WI38 (cell line): ENCODE data around the gene TMEM184A.

ENCODE experiments used
- H3K4me3 ChIP-seq: 2 replicates; pipeline ENCODE4 v1.5.1; 2011; ENCODE audit warnings: low read depth, mild to moderate bottlenecking, control low read depth, low read length
- CTCF ChIP-seq: IDR thresholded peaks from 2 replicates; pipeline ENCODE4 v1.5.1; 2012; ENCODE audit warnings: low read depth, mild to moderate bottlenecking, control low read depth, low read length

The TMEM184A gene

GRCh38 chr7:1598961-1599639 is 43.1 kb upstream of the TMEM184A start:
- no peak overlapping the region for H3K4me3 ChIP-seq
- no peak for TF ChIP-seq CTCF

GRCh38 chr7:1598286-1598685 is 42.3 kb upstream of the TMEM184A start:
- no peak for TF ChIP-seq CTCF
- no peak overlapping the region for H3K4me3 ChIP-seq

DNA sequence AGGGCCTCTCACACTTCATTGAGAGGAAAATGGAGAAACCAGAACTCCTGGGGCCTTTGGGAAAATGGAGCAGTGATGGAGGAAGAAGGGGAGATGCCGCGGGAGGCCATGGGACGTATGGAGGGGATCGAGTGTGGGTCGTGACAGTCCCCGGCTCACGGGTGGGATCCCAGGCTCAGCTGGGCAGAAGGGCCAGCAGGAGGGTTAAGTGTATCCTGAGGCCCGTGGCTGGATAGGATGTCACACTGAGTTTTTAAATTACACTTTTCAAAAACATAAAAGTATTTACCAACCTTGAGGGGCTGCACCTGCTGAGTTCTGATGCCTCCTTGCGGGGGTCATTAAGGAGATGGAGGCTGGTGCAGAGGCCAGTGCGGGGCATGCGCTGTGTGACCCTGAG is 41.8 kb upstream of the TMEM184A start:
- no peak for TF ChIP-seq CTCF
- H3K4me3 ChIP-seq, result no peak overlapping the region

DNA sequence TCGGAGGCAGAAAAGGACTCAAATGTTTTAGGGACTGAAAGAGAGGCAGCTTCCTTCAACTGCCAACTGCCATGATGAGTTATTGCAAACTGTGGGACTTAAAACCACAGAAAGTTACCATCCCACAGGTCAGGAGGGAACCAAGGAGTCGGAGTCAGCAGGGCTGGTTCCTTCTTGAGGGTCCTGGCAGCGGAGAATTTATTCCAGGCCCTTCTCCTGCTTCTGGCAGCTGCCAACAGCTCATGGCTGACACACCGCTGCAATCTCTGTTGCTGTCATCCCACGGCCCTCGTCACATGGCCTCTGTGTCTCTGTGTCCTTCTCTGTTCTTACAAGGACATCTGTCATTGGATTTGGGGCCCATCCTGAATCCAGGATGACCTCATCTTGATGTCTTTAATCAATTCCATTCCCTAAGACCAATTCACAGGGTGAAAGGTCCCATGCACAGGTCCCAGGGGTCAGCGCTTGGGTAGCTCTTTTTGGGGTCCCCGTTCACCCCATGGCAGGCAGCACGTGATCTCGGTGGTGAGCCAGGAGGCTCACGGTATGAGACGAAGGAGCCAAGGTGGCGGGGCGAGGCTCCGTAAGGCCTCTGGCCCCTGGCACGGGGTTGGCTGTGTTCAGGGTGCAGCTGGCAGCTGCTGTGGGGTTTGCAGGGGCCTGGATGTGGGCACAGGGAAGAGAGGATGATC is 41.2 kb upstream of the TMEM184A start:
- no peak overlapping the region for H3K4me3 ChIP-seq
- no peak for TF ChIP-seq CTCF

DNA sequence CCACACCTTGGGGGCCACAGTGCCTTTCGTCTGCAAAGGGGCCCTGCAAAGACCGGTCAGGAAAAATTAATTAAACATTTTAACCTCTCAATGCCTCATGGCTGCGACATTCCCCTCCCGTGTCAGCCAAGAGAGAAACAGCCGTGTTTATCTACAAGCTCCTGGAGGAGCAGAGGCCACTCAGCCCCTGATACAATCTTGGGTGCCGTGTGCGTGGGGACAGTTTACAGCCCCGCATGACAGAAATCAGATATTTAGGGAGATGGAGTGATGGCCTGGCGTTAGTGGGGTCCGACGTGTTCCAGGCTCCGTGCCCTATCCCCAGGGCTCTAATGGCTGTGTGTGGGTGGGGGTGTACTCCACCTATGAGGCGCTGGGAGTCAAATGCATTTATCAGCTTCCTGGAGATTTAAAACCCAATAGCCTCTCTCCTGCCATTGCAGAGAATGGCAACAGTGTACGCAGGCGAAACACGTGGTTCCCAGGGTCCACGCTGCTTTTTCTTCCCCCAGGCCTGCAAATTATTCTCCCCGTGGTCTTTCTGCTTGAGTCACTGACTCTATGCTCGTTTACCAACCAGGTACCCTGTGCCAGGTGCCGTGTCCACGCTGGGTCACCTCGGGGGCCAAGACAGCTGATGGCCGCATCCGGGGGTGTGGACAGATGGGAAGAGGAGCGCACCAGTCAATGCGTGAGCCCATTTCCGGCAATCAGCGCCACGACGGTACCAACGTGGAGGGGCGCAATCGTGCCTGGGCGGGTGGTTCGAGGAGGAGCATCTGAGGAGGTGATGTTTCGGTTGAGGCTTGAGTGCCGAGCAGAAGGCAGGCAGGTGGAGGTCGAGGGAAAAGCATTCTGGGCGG is 40.4 kb upstream of the TMEM184A start:
- no peak overlapping the region for H3K4me3 ChIP-seq
- TF ChIP-seq CTCF, result no peak

- no peak for TF ChIP-seq CTCF
- no peak overlapping the region for H3K4me3 ChIP-seq
Observed at GRCh38 chr7:1595636-1596035, 39.6 kb upstream of the TMEM184A start.
